H1 (cell line): ENCODE results near the gene BCL2. TPM values are rescaled to one million over a fixed set of nuclear protein-coding genes. Genes with fewer than 3 reads are reported as not detected.

ENCODE experiments used
- CTCF ChIP-seq, 3 experiments: IDR thresholded peaks; 1 replicate in 2 of 3; 2 replicates in 1 of 3; pipeline versions ENCODE4 v1.5.1 to v1.6.1; 2011; ENCODE audit warnings: low read length in 3 of 3, mild to moderate bottlenecking in 3 of 3, inconsistent platforms in 2 of 3, low read depth in 1 of 3, moderate library complexity in 1 of 3; ENCODE audit not compliant: insufficient read depth in 1 of 3; ENCODE audit errors: control extremely low read depth in 1 of 3
- polyA plus RNA-seq, 7 experiments: library from polyadenylated mRNA; depleted of rRNA in 3 of 7; stranded (reverse) in 5 of 7; unstranded in 2 of 7; fragments of >200 nt in 5 of 7; fragments of 200-250 nt in 2 of 7; gene quantifications; 1 replicate in 5 of 7; 2 replicates in 1 of 7; 4 replicates in 1 of 7; pipeline versions ENCODE4 v1.2.1 to v1.2.3, GENCODE V29; 2011 to 2013; ENCODE audit warnings: missing spikeins in 2 of 7, mixed read lengths in 2 of 7
- total RNA-seq: library from RNA; stranded (reverse); fragmentation: NEBNext Ultra II Directional; extraction: Animal tissue kit (Norgen Biotek cat#: 25700); gene quantifications from 2 replicates; pipeline ENCODE4 v1.2.1, GENCODE V29; 2021

BCL2 gene
- total and polyA plus RNA-seq, 2 of the 8 experiments (the other 6 are each of a cell fraction or from before 2014, with no cell fraction given) = 0.59 to 4.5 TPM

GRCh38 chr18:63161032-63161760 is 158.4 kb downstream of the BCL2 start (continued):
- TF ChIP-seq CTCF (IDR thresholded peaks at IDR 0.05; ENCODE audit: control extremely low read depth in 1 of 3, insufficient read depth in 1 of 3, low read depth in 1 of 3, low read length in 3 of 3) = no peak
- TF ChIP-seq, all 59 proteins: peak for 0
